Liver (tissue), 9 donors: ENCODE data around the gene UVSSA. TPM values are rescaled to one million over a fixed set of nuclear protein-coding genes. Genes with fewer than 3 reads are reported as not detected.

Source experiments
- DNase-seq: peaks from one replicate; pipeline ENCODE4 v3.0.0-alpha.2; 2017; ENCODE audit warnings: low spot score
- H3K27ac ChIP-seq, 2 donors: one replicate each; pipeline ENCODE4 v1.7.0; 2013; ENCODE audit warnings: inconsistent platforms in 2 of 2, low read length in 2 of 2, control low read depth in 1 of 2, low read depth in 1 of 2, mild to moderate bottlenecking in 1 of 2
- H3K27me3 ChIP-seq, 4 donors: one replicate each; pipeline versions ENCODE4 v1.6.1 to v1.7.0; 2013; ENCODE audit warnings: low read length in 3 of 4, inconsistent platforms in 1 of 4, mild to moderate bottlenecking in 1 of 4, moderate library complexity in 1 of 4; ENCODE audit not compliant: control insufficient read depth in 4 of 4, insufficient read depth in 4 of 4
- H3K36me3 ChIP-seq, 4 donors: one replicate each; pipeline versions ENCODE4 v1.6.1 to v1.7.0; 2013; ENCODE audit warnings: low read length in 3 of 4, mild to moderate bottlenecking in 3 of 4, low read depth in 1 of 4, moderate library complexity in 1 of 4; ENCODE audit not compliant: control insufficient read depth in 4 of 4, insufficient read depth in 3 of 4
- H3K4me1 ChIP-seq, 4 donors: one replicate each; pipeline versions ENCODE4 v1.6.1 to v1.7.0; 2013; ENCODE audit warnings: low read length in 3 of 4, mild to moderate bottlenecking in 3 of 4, moderate library complexity in 1 of 4; ENCODE audit not compliant: control insufficient read depth in 4 of 4, insufficient read depth in 4 of 4
- H3K4me3 ChIP-seq, 3 donors: one replicate each; pipeline versions ENCODE4 v1.6.1 to v1.7.0; 2013; ENCODE audit warnings: low read length in 3 of 3, control low read depth in 1 of 3, low read depth in 1 of 3, mild to moderate bottlenecking in 1 of 3
- H3K9ac ChIP-seq, 2 donors: one replicate each; pipeline ENCODE4 v1.7.0; 2013; ENCODE audit warnings: low read length in 2 of 2, mild to moderate bottlenecking in 2 of 2, moderate library complexity in 2 of 2, control low read depth in 1 of 2, low read depth in 1 of 2
- H3K9me3 ChIP-seq, 4 donors: one replicate each; pipeline versions ENCODE4 v1.6.1 to v1.7.0; 2013; ENCODE audit warnings: low read length in 3 of 4; ENCODE audit not compliant: control insufficient read depth in 4 of 4
- ATF3 ChIP-seq: IDR thresholded peaks from 2 replicates; pipeline ENCODE4 v1.6.1; 2016; ENCODE audit warnings: antibody characterized with exemption
- CTCF ChIP-seq: fragments of 150-350 bp; IDR thresholded peaks from 2 replicates; pipeline ENCODE4 v1.5.1; 2017; ENCODE audit warnings: improper control_type of control experiment, low read depth, low read length; ENCODE audit not compliant: missing input control
- EGR1 ChIP-seq, 2 donors: IDR thresholded peaks; 2 replicates each; pipeline ENCODE4 v1.6.1; 2016 to 2018; ENCODE audit warnings: antibody characterized with exemption in 2 of 2, low read depth in 2 of 2
- FOXA1 ChIP-seq: IDR thresholded peaks from 2 replicates; pipeline ENCODE4 v1.6.1; 2016; ENCODE audit warnings: antibody characterized with exemption
- GABPA ChIP-seq, 2 donors: IDR thresholded peaks in 1 of 2; conservative IDR thresholded peaks in 1 of 2; 2 replicates each; pipeline ENCODE4 v1.6.1; 2016; ENCODE audit warnings: antibody characterized with exemption in 2 of 2, mild to moderate bottlenecking in 1 of 2, moderate library complexity in 1 of 2
- HNF4A ChIP-seq, 2 donors: conservative IDR thresholded peaks; 2 replicates each; pipeline ENCODE4 v1.6.1; 2016; ENCODE audit warnings: antibody characterized with exemption in 2 of 2, mild to moderate bottlenecking in 2 of 2
- HNF4G ChIP-seq: IDR thresholded peaks from 2 replicates; pipeline ENCODE4 v1.6.1; 2016; ENCODE audit warnings: antibody characterized with exemption
- JUND ChIP-seq, 2 donors: IDR thresholded peaks; 2 replicates each; pipeline ENCODE4 v1.6.1; 2016; ENCODE audit warnings: antibody characterized with exemption in 2 of 2
- NR2F2 ChIP-seq: IDR thresholded peaks from 2 replicates; pipeline ENCODE4 v1.6.1; 2016; ENCODE audit warnings: antibody characterized with exemption
- REST ChIP-seq: IDR thresholded peaks from 2 replicates; pipeline ENCODE4 v1.6.1; 2016; ENCODE audit warnings: antibody characterized with exemption, mild to moderate bottlenecking
- RXRA ChIP-seq, 2 donors: IDR thresholded peaks; 2 replicates each; pipeline ENCODE4 v1.6.1; 2017 to 2018; ENCODE audit warnings: antibody characterized with exemption in 2 of 2, mild to moderate bottlenecking in 1 of 2
- SP1 ChIP-seq: IDR thresholded peaks from 2 replicates; pipeline ENCODE4 v1.6.1; 2018; ENCODE audit warnings: antibody characterized with exemption, mild to moderate bottlenecking
- YY1 ChIP-seq: IDR thresholded peaks from 2 replicates; pipeline ENCODE4 v1.6.1; 2016; ENCODE audit warnings: antibody characterized with exemption, mild to moderate bottlenecking
- ZBTB33 ChIP-seq: IDR thresholded peaks from 2 replicates; pipeline ENCODE4 v1.6.1; 2016; ENCODE audit warnings: antibody characterized with exemption
- WGBS: extraction: QIAGEN DNeasy Blood & Tissue Kit; methylation state at CpG from one replicate; pipeline ENCODE4 v1.1.7; 2013; 5-methylcytosine and 5-hydroxymethylcytosine counted together
- polyA plus RNA-seq, 2 donors: library from polyadenylated mRNA; stranded (reverse) in 1 of 2; unstranded in 1 of 2; fragments of 200-250 nt in 1 of 2; fragments of >200 nt in 1 of 2; fragmentation: Nextera tagmentation in 1 of 2; extraction: Ambion mirVana in 1 of 2; gene quantifications; one replicate each; pipeline versions ENCODE4 v1.2.1 to v1.2.3, GENCODE V29; 2013 to 2015
- total RNA-seq, 2 donors: library from RNA; depleted of rRNA; stranded (reverse); fragments of >200 nt; gene quantifications; one replicate each; pipeline ENCODE4 v1.2.3, GENCODE V29; 2014
- donor health status: healthy.
- donor health status: healthy.
- donor health status: healthy.
- donor health status: healthy.
- donor health status: healthy.

Gene UVSSA
- total and polyA plus RNA-seq, 4 donors, result 2.2 to 18.3 (median 3.6) TPM

- Histone ChIP-seq H3K4me3 (peak overlapping the region in 1 of 3 donors; percentile 49), H3K9ac (no peak overlapping the region), H3K27ac (no peak overlapping the region), H3K4me1 (no peaks in the 10 kb centered on the region), H3K36me3 (peaks cover 4 to 17% (median 9%) of the 10 kb centered on the region in 4 donors), H3K9me3 (peaks cover 2 to 8% (median 6%) of the 10 kb centered on the region in 4 donors), H3K27me3 (peaks cover 0 to 3% (median 1%) of the 10 kb centered on the region in 4 donors)
- 89% methylated on average over 13 of the region's 13 CpGs for WGBS
- DNase-seq, result no peak
- no peak for TF ChIP-seq CTCF
- TF ChIP-seq REST, result no peak
- no peak for TF ChIP-seq FOXA1
- no peak for TF ChIP-seq ATF3
- no peak for TF ChIP-seq RXRA (IDR thresholded peaks at IDR 0.05)
- TF ChIP-seq YY1, result no peak
- TF ChIP-seq EGR1 (IDR thresholded peaks at IDR 0.05; ENCODE audit: low read depth in 2 of 2), result no peak
- TF ChIP-seq JUND (IDR thresholded peaks at IDR 0.05), result no peak
- TF ChIP-seq SP1, result no peak
- no peak for TF ChIP-seq HNF4A (conservative IDR thresholded peaks at IDR 0.05)
- no peak for TF ChIP-seq GABPA (IDR thresholded peaks at IDR 0.05 in 1 of 2, conservative IDR thresholded peaks at IDR 0.05 in 1 of 2)
- no peak for TF ChIP-seq NR2F2
- TF ChIP-seq HNF4G, result no peak
Observed at GRCh38 chr4:1395941-1396805, 49.2 kb downstream of the UVSSA start.

- DNase-seq, result no peak
- Histone ChIP-seq H3K36me3 (peaks cover 4 to 17% (median 8%) of the 10 kb centered on the region in 4 donors), H3K9ac (no peak overlapping the region), H3K27ac (no peak overlapping the region), H3K27me3 (peaks cover 0 to 6% (median 3%) of the 10 kb centered on the region in 4 donors), H3K4me1 (no peaks in the 10 kb centered on the region), H3K4me3 (peak overlapping the region in 1 of 3 donors; percentile 49), H3K9me3 (peaks cover 2 to 8% (median 6%) of the 10 kb centered on the region in 4 donors)
- 95% methylated on average over 11 of the region's 11 CpGs for WGBS
- TF ChIP-seq JUND (IDR thresholded peaks at IDR 0.05) (no peak), SP1 (no peak), ATF3 (no peak), NR2F2 (no peak), GABPA (IDR thresholded peaks at IDR 0.05 in 1 of 2, conservative IDR thresholded peaks at IDR 0.05 in 1 of 2) (no peak), ZBTB33 (no peak)
Observed at GRCh38 chr4:1396806-1397455, 49.9 kb downstream of the UVSSA start.
